Measurements from ENCODE around the gene PALMD.

The PALMD gene

DNA sequence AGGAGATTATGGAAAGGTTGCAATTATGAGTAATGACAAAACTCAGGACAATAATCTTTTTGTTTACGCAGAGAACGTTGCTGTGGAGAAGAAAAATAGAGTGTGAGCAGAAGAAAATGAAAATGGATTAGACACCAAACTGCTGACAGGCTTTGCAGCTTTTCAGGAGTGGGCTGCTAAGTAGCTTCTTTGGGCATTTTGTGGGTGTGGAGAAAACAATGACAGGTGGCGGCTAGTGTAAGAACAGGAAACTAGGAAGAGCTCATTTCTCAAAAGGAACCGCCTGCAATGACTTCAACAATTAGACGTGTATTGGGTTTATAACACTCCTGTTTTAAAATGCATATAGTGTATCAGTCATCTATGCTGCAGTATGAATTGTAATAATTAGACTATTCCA, 18.3 kb upstream of the PALMD start:
- DNase-seq (ENCODE audit: low read depth in 1 of 2, low spot score in 1 of 2), result no peak

GRCh38 chr1:99629164-99629563, 16.7 kb upstream of the PALMD start:
- no peak for DNase-seq (ENCODE audit: low read depth in 1 of 2, low spot score in 1 of 2)
- H3K27me3 ChIP-seq (ENCODE audit: insufficient read depth, poor library complexity, severe bottlenecking), result no peaks in the 10 kb centered on the region
- H3K27ac ChIP-seq (replicated peaks), result no peak overlapping the region
- no peak overlapping the region for H3K4me3 ChIP-seq (replicated peaks; ENCODE audit: insufficient read depth, low read length)
- no peak for TF ChIP-seq SPI1 (IDR thresholded peaks at IDR 0.05; ENCODE audit: borderline replicate concordance, low read depth)
- TF ChIP-seq, protein P1, sequence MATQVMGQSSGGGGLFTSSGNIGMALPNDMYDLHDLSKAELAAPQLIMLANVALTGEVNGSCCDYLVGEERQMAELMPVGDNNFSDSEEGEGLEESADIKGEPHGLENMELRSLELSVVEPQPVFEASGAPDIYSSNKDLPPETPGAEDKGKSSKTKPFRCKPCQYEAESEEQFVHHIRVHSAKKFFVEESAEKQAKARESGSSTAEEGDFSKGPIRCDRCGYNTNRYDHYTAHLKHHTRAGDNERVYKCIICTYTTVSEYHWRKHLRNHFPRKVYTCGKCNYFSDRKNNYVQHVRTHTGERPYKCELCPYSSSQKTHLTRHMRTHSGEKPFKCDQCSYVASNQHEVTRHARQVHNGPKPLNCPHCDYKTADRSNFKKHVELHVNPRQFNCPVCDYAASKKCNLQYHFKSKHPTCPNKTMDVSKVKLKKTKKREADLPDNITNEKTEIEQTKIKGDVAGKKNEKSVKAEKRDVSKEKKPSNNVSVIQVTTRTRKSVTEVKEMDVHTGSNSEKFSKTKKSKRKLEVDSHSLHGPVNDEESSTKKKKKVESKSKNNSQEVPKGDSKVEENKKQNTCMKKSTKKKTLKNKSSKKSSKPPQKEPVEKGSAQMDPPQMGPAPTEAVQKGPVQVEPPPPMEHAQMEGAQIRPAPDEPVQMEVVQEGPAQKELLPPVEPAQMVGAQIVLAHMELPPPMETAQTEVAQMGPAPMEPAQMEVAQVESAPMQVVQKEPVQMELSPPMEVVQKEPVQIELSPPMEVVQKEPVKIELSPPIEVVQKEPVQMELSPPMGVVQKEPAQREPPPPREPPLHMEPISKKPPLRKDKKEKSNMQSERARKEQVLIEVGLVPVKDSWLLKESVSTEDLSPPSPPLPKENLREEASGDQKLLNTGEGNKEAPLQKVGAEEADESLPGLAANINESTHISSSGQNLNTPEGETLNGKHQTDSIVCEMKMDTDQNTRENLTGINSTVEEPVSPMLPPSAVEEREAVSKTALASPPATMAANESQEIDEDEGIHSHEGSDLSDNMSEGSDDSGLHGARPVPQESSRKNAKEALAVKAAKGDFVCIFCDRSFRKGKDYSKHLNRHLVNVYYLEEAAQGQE (IDR thresholded peaks at IDR 0.05; ENCODE audit: insufficient replicate concordance, low read depth), result no peak
- no peak for TF ChIP-seq GABPA (IDR thresholded peaks at IDR 0.05; ENCODE audit: low read depth)
- no peak for TF ChIP-seq POLR2AphosphoS5 (IDR thresholded peaks at IDR 0.05; ENCODE audit: low read depth)
- TF ChIP-seq CTCF (IDR thresholded peaks at IDR 0.05; ENCODE audit: insufficient read depth, low read length), result no peak

More for the DNA sequence above, 18.3 kb upstream of the PALMD start:
- no peak overlapping the region for H3K27ac ChIP-seq (replicated peaks)
- TF ChIP-seq POLR2AphosphoS5 (IDR thresholded peaks at IDR 0.05; ENCODE audit: low read depth) (no peak), GABPA (IDR thresholded peaks at IDR 0.05; ENCODE audit: low read depth) (no peak), CTCF (IDR thresholded peaks at IDR 0.05; ENCODE audit: insufficient read depth, low read length) (no peak), SPI1 (IDR thresholded peaks at IDR 0.05; ENCODE audit: borderline replicate concordance, low read depth) (no peak)
- TF ChIP-seq, protein P1 (IDR thresholded peaks at IDR 0.05; ENCODE audit: insufficient replicate concordance, low read depth), result no peak
- no peaks in the 10 kb centered on the region for H3K27me3 ChIP-seq (ENCODE audit: insufficient read depth, poor library complexity, severe bottlenecking)
- H3K4me3 ChIP-seq (replicated peaks; ENCODE audit: insufficient read depth, low read length), result no peak overlapping the region

DNA sequence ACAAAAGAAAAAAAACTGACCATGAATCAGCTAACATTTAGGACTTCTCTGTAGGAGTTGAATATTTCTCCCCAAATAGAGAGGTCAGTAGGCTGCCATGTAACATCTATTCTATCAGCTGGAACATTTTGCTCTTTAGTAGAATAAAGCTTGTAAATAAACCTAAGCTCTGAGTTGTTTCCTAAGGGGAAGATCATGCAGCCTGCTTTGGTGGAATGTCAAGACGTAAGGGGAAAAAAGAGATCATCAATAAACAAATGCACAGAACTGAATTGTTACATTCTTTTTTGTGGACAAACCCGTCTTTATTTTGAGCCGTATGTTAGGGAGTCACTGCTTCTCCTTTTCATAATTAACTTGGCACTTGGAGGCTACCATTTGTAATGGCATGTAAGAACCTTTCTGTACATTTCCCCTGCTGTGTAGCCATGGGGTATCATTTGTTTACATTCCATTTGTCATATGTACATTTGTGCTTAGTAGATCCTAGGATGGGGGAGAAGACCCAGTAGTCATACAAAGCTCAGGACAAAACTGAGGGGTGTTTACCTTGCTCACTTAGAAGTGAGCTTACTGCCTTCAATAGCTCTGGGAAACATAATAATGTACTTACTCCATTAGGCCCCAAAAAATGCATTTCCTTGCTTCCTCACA, 10.8 kb upstream of the PALMD start:
- no peak for TF ChIP-seq GABPA (IDR thresholded peaks at IDR 0.05; ENCODE audit: low read depth)
- no peak for DNase-seq (ENCODE audit: low read depth in 1 of 2, low spot score in 1 of 2)
- no peak overlapping the region for H3K4me3 ChIP-seq (replicated peaks; ENCODE audit: insufficient read depth, low read length)

DNA sequence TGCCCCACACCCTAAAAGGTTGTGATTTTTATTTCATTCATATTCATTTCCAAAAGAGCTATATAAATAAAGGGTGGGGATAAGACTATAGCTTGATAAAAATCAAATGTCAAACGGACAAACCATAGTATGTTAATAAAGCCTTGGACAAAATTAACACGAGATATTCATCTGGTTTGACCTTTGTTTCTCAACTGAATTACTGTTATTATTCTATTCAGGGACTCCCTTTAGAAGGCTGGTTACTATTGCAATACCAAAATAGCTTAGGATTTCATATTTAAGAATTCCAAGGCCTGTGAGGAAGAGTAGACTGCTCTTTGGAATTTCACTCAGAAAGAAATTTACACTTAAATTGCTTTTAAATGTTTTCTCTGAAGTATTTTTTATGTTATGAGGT, 10.2 kb upstream of the PALMD start:
- TF ChIP-seq, protein P1 (IDR thresholded peaks at IDR 0.05; ENCODE audit: insufficient replicate concordance, low read depth), result no peak
- TF ChIP-seq POLR2AphosphoS5 (IDR thresholded peaks at IDR 0.05; ENCODE audit: low read depth) (no peak), CTCF (IDR thresholded peaks at IDR 0.05; ENCODE audit: insufficient read depth, low read length) (no peak), GABPA (IDR thresholded peaks at IDR 0.05; ENCODE audit: low read depth) (no peak), SPI1 (IDR thresholded peaks at IDR 0.05; ENCODE audit: borderline replicate concordance, low read depth) (no peak)
- no peak overlapping the region for H3K27ac ChIP-seq (replicated peaks)
- no peak for DNase-seq (ENCODE audit: low read depth in 1 of 2, low spot score in 1 of 2)
- no peaks in the 10 kb centered on the region for H3K27me3 ChIP-seq (ENCODE audit: insufficient read depth, poor library complexity, severe bottlenecking)
- no peak overlapping the region for H3K4me3 ChIP-seq (replicated peaks; ENCODE audit: insufficient read depth, low read length)

More for the DNA sequence above, 10.8 kb upstream of the PALMD start:
- no peak overlapping the region for H3K27ac ChIP-seq (replicated peaks)
- H3K27me3 ChIP-seq (ENCODE audit: insufficient read depth, poor library complexity, severe bottlenecking), result no peaks in the 10 kb centered on the region
